OCI-LY3 (cell line): ENCODE results near the gene ZFC3H1.

Source experiments
- CTCF ChIP-seq: fragments of 200-600, 300-600 bp; sonication (generic); IDR thresholded peaks from 2 replicates; pipeline ENCODE4 v1.5.1; 2014; ENCODE audit warnings: antibody characterized with exemption, low read length, low read depth
- EZH2phosphoT487 ChIP-seq: fragments of 200-600 bp; shearing (Covaris generic); IDR thresholded peaks from 2 replicates; pipeline ENCODE4 v1.6.1; 2018; ENCODE audit warnings: antibody characterized with exemption, mixed run types, low read depth

DNA sequence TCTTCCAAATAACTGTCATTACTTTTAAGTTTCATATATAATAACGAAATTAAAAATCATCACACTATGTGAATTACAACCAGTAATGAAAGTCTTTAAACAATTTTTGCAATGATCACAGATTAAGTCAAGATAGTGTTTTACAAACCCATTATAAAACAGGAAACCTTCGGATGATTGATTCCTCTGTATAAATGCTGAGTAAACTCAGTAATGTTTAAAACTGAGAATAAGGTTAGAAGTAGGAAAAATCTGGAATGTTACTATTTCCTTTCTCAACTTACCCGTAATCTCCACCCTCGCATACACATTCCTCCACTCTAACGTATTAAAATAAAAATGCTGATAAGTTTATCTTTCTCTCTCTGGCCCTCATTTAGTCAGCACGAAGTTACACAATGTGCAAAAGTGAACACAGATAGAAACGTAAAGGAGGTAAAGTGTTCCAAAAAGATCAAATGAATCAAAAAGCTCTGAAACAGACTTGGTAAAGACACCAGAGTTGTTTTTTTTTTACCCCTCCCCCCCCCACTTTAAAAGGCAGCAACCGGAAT is 1.6 kb downstream of the ZFC3H1 start:
- no peak for TF ChIP-seq CTCF
- TF ChIP-seq EZH2phosphoT487 = no peak
